Measurements from ENCODE around the gene CCR7.
A peak's percentile ranks its signal among the peaks of the same experiment; 100 is the strongest.

CCR7 gene, protein sequence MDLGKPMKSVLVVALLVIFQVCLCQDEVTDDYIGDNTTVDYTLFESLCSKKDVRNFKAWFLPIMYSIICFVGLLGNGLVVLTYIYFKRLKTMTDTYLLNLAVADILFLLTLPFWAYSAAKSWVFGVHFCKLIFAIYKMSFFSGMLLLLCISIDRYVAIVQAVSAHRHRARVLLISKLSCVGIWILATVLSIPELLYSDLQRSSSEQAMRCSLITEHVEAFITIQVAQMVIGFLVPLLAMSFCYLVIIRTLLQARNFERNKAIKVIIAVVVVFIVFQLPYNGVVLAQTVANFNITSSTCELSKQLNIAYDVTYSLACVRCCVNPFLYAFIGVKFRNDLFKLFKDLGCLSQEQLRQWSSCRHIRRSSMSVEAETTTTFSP

DNA sequence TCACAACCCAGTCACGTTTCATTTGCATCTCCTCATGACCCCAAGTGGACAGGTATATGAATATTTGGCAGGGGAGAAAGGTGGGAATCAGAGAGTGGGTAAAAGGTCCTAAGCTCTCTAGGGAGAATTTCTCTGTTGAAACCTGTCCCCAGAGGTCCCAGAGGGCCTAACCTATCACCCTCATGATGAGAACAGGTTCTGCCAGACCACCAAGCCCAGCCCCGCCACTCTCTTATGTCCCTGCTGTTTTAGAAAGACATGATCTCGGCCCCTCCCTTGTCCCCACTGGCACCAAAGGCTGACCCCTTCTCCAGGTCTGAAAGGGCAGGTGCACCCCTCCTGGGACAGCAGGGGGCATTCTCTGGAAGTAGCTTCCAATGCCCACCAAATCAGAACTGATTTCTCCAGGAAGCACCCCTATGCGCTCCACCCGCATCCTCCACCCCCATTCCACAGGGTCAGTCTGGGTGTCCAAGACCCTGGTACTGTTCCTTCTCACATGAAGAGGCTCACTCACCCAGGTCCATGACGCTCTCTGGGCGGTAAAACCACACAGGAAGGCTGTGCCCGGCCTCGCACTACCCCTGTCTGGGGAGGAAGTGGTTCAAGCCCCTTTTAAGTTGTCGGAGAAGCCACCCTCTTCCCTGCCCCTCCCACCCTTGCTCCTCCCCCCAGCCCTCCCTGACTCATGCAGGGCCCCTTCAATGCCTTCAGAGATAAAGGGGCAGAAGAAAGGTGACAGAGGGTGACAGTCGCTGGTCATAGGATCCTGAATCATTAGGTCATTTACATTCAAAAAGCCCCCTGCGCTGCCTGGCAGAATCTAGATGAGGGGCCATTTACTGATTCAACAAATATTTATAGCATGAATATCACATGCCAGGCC lies at the start of gene CCR7:
Gene CCR7 (minus strand): TSS at position 590 of the 886 bp plus-strand sequence. CDS start 63 bp downstream, at position 527.
- no peak for DNase-seq
- intact Hi-C loops (cut with DNase I) = no loop called here

- intact Hi-C loops (cut with DNase I) = no loop called here
- DNase-seq = no peak
Measured at GRCh38 chr17:40614431-40615067, 49.3 kb upstream of the CCR7 start.

GRCh38 chr17:40613467-40614154 lies 48.3 kb upstream of the CCR7 start:
- no peak for DNase-seq
- intact Hi-C loops (cut with DNase I) = no loop called here

DNA sequence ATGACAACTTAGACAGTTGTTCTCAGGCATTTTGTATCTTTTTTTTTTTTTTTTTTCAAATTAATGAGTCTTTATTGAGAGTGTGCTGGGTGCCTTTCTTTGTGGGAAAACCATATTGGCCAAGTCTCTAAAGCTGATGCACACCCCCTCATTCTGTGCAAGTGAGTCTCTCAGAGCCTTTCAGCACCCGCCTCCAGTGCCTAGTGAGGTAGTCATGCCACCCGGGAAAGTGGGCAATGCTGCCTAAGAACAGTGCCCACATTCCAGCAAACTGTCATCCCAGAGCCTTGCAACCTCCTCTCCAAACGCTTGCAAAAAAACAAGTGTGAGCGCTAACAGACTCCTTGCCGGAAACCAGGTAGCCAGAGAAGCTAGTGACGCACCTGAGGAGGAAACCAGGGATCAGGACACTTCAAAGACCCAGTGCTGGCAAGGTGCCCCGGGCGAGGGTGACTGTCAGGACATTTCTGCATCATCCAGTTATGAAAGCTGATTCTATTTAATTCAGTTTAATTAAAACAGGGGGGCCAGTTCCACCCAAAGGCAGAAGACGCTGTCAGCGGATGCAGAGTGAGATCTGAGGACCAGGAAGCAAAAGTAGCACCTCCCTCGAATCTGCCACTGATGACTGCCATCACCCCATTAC lies 47.5 kb upstream of the CCR7 start:
- intact Hi-C loops (cut with DNase I) = no loop called here
- DNase-seq = peak in 8 of 10 donors; percentile 51 to 95 (median 68)

DNA sequence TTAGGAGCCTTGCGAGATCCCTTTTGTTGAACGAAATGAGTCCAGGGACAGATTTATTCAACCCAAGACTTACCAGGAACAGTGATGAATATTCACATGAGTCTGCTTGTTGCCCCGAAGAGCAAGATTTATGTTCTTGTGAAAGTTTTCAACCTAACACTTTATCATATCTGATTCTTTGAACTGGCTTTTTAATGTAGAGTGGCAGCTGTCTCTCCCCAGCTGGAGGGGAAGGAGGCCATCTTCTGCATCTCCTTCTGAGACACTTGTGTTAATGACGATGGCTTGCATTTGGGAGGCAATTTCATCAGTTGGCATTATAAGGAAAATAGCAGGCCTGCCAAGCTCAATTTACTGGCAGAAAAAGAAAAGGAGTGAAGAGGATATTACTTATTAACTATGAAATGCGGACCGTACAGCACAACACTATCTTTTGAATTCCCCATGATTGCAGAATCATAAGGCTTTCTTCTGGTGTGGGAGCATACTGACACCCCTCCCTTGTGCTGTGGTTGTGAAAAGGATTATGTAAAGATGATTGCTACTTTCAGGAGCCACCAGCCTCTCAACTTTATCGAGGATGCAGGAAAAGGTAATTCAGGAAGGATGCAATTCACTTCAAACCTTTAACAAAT lies 46.7 kb upstream of the CCR7 start:
- DNase-seq = no peak
- intact Hi-C loops (cut with DNase I) = no loop called here

- DNase-seq = no peak
- intact Hi-C loops (cut with DNase I) = no loop called here
Measured at GRCh38 chr17:40610359-40610758, 45.1 kb upstream of the CCR7 start.

DNA sequence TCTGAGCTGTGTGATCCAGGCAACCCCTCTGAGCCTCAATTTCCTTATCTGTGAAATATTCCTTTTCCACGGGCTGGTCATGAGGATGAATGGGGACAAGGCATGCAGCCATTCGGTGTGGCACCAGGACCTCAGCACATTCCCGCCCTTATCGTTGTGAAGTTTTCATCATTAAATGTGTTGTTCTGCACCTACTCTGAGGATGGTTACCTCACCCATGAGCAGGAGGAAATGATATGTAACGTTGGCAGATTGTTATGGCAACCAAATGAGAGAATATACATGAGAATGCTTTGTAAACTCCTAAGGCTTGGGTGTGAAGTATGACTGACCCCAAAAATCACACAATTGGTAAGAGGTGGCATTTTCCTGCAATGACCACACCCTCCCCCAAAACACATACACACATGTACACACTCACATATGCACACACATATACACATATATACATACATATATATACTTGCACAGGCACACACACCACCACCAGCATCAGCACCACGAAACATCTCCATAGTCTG lies 42.8 kb upstream of the CCR7 start:
- DNase-seq = no peak
- intact Hi-C loops (cut with DNase I) = no loop called here

DNA sequence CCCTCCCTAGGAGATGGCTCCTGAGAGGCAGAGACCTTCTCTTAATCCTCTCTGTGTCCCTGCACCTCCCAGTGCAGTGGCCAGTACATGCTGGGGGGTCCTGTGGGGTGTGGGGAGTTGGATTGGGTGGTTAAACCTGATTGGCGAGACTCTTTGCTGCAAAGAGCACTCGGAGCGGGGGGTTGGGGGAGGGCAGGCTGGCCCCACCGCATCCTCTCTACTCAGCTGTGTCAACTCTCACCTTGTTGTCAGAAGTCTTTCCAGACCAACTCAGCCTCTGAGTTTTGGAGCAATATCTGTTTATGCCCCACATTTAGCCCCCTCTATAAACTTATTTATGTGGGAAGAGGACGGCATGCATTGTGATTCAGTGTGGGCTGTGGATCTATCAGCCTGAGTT lies 42.4 kb upstream of the CCR7 start:
- no peak for DNase-seq
- intact Hi-C loops (cut with DNase I) = no loop called here

DNA sequence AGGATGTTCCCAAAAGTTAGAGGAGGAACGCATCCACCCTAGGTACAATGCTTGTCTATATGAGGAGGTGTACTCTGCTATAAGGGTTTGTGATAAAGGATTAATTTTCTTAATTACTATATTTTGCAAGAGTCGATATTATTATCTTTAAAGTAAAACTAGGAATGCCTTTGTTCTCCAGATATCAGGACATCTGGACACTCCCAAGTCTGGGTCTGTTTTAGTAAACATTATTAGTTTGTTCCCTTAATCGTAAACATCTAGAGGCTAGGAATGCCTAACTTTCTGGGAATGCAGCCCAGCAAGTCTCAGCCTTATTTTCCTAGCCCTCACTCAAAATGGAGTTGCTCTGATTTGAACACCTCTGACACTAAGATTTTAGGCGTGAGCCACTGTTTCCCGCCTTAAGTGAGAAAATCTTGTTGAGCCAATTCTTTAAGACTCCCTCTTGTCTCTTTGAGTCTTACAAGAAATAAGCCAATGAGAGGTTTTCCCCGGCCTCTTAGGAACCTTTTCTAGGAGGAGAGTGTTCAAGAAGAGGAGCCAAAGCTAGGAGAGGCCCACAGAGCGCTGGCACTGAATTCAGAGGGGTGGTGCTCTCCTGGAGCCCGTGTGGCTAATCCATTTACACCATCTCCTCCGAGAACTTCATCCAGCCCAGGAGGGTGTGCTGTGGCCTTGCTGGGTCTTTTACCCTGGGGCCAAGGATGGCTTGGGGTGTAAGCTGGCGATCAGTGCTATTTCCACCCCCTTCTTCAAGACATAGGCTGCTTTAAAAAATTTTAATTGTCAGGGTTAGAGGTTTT lies 41.5 kb upstream of the CCR7 start:
- intact Hi-C loops (cut with DNase I) = no loop called here
- DNase-seq = no peak

DNA sequence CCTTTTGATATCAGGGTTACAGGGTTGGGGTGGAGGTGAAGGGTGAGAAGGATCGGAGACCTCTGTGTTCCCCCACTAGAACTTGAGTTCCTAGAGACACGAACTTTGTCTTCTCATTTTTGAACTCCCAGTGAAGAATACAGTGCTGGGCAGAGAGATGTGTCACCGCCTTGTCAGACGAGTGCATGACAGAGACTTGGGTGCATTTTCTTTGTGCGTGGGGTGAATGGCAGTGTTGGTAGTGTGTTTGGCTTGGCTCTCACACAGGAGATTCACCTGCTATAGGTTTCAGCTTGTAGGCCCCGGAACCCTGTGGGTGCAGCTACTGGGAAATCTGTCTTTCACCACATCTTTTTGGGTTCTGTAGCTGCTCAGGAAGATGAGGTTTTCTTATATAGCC lies 40.0 kb upstream of the CCR7 start:
- no peak for DNase-seq
- intact Hi-C loops (cut with DNase I) = no loop called here

GRCh38 chr17:40604327-40605080 lies 39.2 kb upstream of the CCR7 start:
- DNase-seq = no peak
- intact Hi-C loops (cut with DNase I) = no loop called here

DNA sequence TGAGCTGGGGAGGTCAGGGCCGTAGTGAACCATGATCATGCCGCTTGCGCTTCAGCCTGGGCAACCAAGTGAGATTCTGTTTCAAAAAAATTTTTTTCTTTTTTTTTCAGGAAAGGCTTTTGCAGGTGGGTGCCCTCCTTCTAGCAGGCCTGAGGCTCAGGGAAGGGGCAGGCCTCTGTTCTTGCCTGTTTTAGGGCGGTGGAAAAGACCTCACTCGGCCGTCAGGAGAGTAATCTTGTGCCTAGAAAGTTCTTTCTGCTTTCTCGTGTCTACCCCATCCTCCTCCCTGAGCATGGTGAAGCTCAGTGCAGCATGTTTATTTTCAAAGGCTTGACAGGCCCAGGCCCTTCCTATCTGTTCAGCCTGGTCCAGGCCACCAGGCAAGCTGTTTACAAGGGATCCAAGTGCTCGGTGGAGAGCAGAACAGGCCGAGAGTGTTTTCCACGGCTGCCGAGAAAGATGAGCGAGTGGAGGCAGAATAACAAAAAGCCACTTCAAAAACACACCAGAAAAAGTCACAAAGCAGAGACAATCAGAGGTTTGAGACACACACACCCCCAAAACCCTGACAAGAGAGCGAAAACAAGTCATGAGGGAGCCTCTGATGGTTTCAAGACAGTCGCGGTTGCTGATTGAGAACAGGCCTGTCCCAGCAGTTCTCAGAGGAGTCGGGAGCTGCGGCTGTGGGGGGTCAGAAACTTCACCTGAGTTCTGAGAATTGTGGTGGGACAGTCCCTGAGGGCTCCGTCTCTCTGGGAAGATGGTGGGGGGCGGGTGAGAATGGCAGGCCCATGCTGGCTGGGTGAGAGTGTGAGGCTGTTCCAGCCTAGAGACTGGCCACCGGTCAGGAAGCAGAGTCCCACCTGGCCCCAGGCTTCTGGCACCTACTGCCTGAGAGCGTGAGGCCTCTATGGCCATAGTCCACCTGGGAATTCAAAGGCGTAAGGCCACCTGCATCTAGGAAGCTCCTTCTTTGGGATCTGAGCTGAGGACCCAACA lies 37.5 kb upstream of the CCR7 start:
- intact Hi-C loops (cut with DNase I) = no loop called here
- no peak for DNase-seq

DNA sequence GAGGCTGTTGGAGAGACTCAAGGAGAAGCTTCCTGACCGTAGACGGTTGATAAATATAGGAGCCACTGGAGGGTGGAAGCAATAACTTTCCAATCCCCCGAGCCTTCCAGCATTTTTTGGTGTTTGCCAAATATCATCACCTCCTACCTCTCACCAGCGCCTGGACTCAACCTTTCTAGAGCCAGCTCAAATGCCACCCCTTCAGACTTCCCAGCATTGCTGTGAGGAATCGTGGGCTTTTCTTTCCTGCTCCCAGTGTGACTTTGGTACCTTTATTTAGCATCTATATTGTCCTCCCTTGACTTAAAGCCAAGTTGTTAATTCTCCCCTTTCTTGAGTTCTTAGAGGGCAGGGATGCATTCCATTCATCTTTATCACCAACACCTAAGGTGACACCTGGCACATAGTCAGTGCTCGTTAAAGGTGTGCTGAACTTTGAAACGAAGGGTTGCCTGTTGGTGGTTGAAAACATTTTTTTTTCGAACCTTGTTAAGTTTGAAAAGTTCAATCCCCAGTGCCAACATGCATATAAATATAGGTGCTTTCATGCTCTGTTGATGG lies 35.3 kb upstream of the CCR7 start:
- DNase-seq = no peak
- intact Hi-C loops (cut with DNase I) = no loop called here

DNA sequence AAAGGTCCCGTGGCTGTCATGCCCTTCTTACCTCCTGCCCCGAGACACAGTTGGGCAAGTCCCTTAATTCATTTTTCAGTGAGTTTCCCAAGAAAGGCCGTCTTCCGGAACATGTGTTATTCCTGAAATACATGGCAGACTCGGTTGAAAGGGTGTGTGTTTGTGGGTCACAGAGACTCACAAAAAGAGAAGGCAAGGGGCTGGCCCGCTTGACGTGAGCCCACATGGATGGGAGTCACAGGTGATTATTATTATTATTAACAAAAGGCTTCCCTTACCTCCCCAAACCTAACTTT lies 34.1 kb upstream of the CCR7 start:
- DNase-seq = no peak
- intact Hi-C loops (cut with DNase I) = no loop called here

- intact Hi-C loops (cut with DNase I) = no loop called here
Measured at GRCh38 chr17:40598619-40599467, 33.6 kb upstream of the CCR7 start.

DNA sequence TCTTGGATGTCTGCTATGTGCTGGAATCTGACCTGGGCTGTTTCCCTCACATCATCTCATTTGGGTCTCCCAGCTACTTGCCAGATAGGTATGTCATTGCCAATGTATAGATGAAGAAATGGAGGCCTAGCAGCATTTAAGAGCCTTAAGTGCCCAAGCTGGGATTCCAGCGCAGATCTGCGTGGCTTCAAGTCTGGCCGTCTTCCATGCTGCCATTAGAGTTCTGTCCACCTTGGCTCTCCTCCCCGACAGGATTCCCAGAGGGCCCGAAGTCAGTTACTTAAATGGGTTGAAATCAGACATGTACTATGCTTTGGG lies 33.0 kb upstream of the CCR7 start:
- no peak for DNase-seq
- intact Hi-C loops (cut with DNase I) = no loop called here

More at GRCh38 chr17:40598619-40599467, 33.6 kb upstream of the CCR7 start:
- DNase-seq = no peak
